Measurements from ENCODE around the gene SPATA6.

GRCh38 chr1:48405940-48406339 is 66.1 kb downstream of the SPATA6 start:
- TF ChIP-seq CTCF (IDR thresholded peaks at IDR 0.05): no peak
- no peak for TF ChIP-seq POLR2A (IDR thresholded peaks at IDR 0.05)
